Naive thymus-derived CD4-positive, alpha-beta T cell (primary cell): Measurements from ENCODE around the gene CNPPD1. TPM values are rescaled to one million over a fixed set of nuclear protein-coding genes. Genes with fewer than 3 reads are reported as not detected.
A peak's percentile ranks its signal among the peaks of the same experiment; 100 is the strongest.

ENCODE experiments used
- ATAC-seq: fragments of 150-1000 bp; cut with Tn5 transposase; 2 replicates; pipeline ENCODE4 v1.10.0; 2021; ENCODE audit warnings: mild to moderate bottlenecking, moderate library complexity
- CTCF ChIA-PET: fragments of 350-600 bp; sonication (Branson Sonifier 250); formaldehyde crosslinking; loops from one replicate; lab custom pipeline; 2021; ENCODE audit warnings: antibody characterized with exemption; lab: Charles Lee
- POLR2A ChIA-PET: fragments of 350-600 bp; sonication (Branson Sonifier 250); formaldehyde crosslinking; loops from one replicate; lab custom pipeline; 2021; ENCODE audit warnings: antibody characterized with exemption, inconsistent platforms; lab: Charles Lee
- DNase-seq, 9 donors: peaks; one replicate each; pipeline versions ENCODE4 v3.0.0 to v3.0.0-alpha.2; 2020 to 2022; ENCODE audit warnings: mixed read lengths in 1 of 9
- H3K27ac ChIP-seq: one replicate; pipeline ENCODE4 v1.7.0; 2013; ENCODE audit warnings: mild to moderate bottlenecking, low read depth, low read length, moderate library complexity
- H3K27me3 ChIP-seq, 2 donors: one replicate each; pipeline ENCODE4 v1.7.0; 2013; ENCODE audit warnings: low read length in 2 of 2, mild to moderate bottlenecking in 2 of 2, moderate library complexity in 2 of 2; ENCODE audit not compliant: control insufficient read depth in 2 of 2, insufficient read depth in 2 of 2
- H3K36me3 ChIP-seq, 3 experiments: 1 replicate in 2 of 3; 2 replicates in 1 of 3; pipeline ENCODE4 v1.7.0; 2013; ENCODE audit warnings: low read length in 3 of 3, mild to moderate bottlenecking in 3 of 3, moderate library complexity in 1 of 3; ENCODE audit not compliant: insufficient read depth in 3 of 3, control insufficient read depth in 2 of 3
- H3K4me1 ChIP-seq, 2 donors: one replicate each; pipeline ENCODE4 v1.7.0; 2013; ENCODE audit warnings: low read length in 2 of 2, mild to moderate bottlenecking in 2 of 2, moderate library complexity in 1 of 2; ENCODE audit not compliant: control insufficient read depth in 2 of 2, insufficient read depth in 2 of 2
- H3K4me3 ChIP-seq: 2 replicates; pipeline ENCODE4 v1.7.0; 2013; ENCODE audit warnings: mild to moderate bottlenecking, low read length
- H3K9me3 ChIP-seq, 3 experiments: 1 replicate in 2 of 3; 2 replicates in 1 of 3; pipeline ENCODE4 v1.7.0; 2013; ENCODE audit warnings: low read length in 3 of 3; ENCODE audit not compliant: control insufficient read depth in 2 of 3
- H3K27ac Mint-ChIP-seq, 9 donors: one replicate each; pipeline ENCODE4 v1.8.0; 2020 to 2022; ENCODE audit warnings: mixed read lengths in 9 of 9, mild to moderate bottlenecking in 8 of 9, moderate library complexity in 5 of 9, inconsistent platforms in 2 of 9
- H3K27me3 Mint-ChIP-seq, 5 donors: one replicate each; pipeline ENCODE4 v1.8.0; 2021 to 2022; ENCODE audit warnings: mixed read lengths in 5 of 5, mild to moderate bottlenecking in 1 of 5
- H3K36me3 Mint-ChIP-seq, 5 donors: one replicate each; pipeline ENCODE4 v1.8.0; 2020 to 2022; ENCODE audit warnings: mixed read lengths in 5 of 5, mild to moderate bottlenecking in 3 of 5, inconsistent platforms in 1 of 5
- H3K4me1 Mint-ChIP-seq, 7 donors: one replicate each; pipeline ENCODE4 v1.8.0; 2020 to 2022; ENCODE audit warnings: mixed read lengths in 7 of 7, mild to moderate bottlenecking in 3 of 7, inconsistent platforms in 1 of 7
- H3K4me3 Mint-ChIP-seq, 10 donors: one replicate each; pipeline ENCODE4 v1.8.0; 2020 to 2022; ENCODE audit warnings: mild to moderate bottlenecking in 10 of 10, mixed read lengths in 10 of 10, moderate library complexity in 6 of 10, inconsistent platforms in 2 of 10
- H3K9me3 Mint-ChIP-seq, 11 donors: one replicate each; pipeline ENCODE4 v1.8.0; 2020 to 2022; ENCODE audit warnings: mixed read lengths in 11 of 11, mild to moderate bottlenecking in 4 of 11, inconsistent platforms in 1 of 11, moderate library complexity in 1 of 11
- intact Hi-C, 2 donors: fragments of 100-400 bp; cut with micrococcal nuclease; formaldehyde crosslinking; loops; one replicate each; pipeline ENCODE4 v1.15.1; 2023
- polyA plus RNA-seq, 2 donors: library from polyadenylated mRNA; unstranded; fragments of 300-500 nt; fragmentation: Illumina TruSeq; gene quantifications; one replicate each; pipeline ENCODE4 v1.2.3, GENCODE V29; 2021
- total RNA-seq, 6 experiments: library from RNA in 5 of 6; stranded (reverse) in 5 of 6; gene quantifications; 1 replicate in 5 of 6; 2 replicates in 1 of 6; pipeline ENCODE4 v1.2.3 and lab custom pipeline; 2021 to 2026

Gene CNPPD1
- total and polyA plus RNA-seq, 7 experiments from 2014 or later = 48.2 to 77.6 (median 64.5) TPM

DNA sequence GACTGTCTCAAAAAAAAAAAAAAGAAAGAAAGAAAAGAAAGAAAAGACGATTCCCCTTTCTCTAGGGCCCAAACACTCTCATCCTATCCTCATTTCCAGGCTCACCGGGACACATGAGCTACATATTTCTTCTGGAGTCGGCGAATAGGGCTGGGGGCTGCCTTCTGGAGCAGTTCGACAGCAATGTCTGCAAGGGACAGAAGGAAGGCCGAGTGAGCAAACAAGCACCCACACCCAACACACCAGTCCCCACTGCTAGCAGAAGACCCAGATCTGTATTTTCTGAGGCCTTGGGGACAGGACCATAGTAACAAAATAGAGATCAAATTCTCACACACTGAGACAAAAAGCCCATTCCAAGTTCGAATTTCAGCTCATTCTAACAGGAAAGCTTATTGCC lies 1.2 kb downstream of the CNPPD1 start:
- CTCF ChIA-PET = interaction anchor here (0.7 to 7.2 kb wide), 13 partner anchors 14 to 120 kb away, joined by 3 to 54 read pairs (median 4); partner anchors contain the start of genes DNAJB2, NHEJ1 and ZFAND2B
- Histone ChIP-seq H3K9me3 (no peaks in the 10 kb centered on the region), H3K27me3 (no peaks in the 10 kb centered on the region), H3K36me3 (peaks cover 13 to 47% (median 21%) of the 10 kb centered on the region in 3 experiments), H3K4me1 (peaks cover 41 to 44% of the 10 kb centered on the region in 2 donors), H3K4me3 (peak overlapping the region; percentile 97), H3K27ac (peak overlapping the region; percentile 96)
- intact Hi-C loops = loop anchor here (5.0 kb wide), 4 partner anchors 322 to 958 kb away; partner anchors contain the start of genes GMPPA (in 2 of the 2), AAMP (in 1 of the 2), ARPC2 (in 1 of the 2) and PNKD (in 1 of the 2)
- no peaks in the 10 kb centered on the region for H3K27me3 Mint-ChIP-seq
- peaks cover 9 to 19% (median 12%) of the 10 kb centered on the region in 5 donors for H3K36me3 Mint-ChIP-seq
- H3K4me3 Mint-ChIP-seq = peak overlapping the region; percentile 85 to 99 (median 94)
- peaks cover 0 to 3% (median 0%) of the 10 kb centered on the region in 11 donors for H3K9me3 Mint-ChIP-seq
- peak overlapping the region; percentile 86 to 100 (median 90) for H3K27ac Mint-ChIP-seq
- DNase-seq = no peak
- POLR2A ChIA-PET = interaction anchor here (0.7 to 10.4 kb wide), 16 partner anchors 11 to 213 kb away, joined by 3 to 343 read pairs (median 14); partner anchors contain the start of genes ABCB6, ANKZF1, ATG9A and DNAJB2
- ATAC-seq = no peak
- H3K4me1 Mint-ChIP-seq = peaks cover 40 to 67% (median 61%) of the 10 kb centered on the region in 7 donors

DNA sequence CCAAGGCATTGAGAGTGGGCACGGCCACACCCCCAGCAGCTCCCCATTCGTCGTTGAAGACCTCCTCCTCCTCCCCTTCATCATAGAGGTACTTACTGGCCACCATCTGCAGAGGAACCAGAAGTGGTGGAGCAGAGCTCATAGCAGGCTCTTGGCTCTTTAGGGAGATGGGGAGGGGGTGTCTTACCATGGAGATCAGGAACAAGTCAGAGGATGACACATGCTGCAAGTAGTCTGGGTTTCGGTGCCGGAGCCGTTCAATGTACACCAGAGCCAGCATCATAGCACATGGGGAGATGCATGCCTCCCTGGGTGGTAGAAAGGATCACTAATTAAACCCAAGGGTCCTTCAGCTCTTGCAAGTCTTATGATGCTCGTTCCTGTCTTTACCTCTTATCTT lies 1.9 kb downstream of the CNPPD1 start:
- DNase-seq (no peak), ATAC-seq (no peak)
- no peaks in the 10 kb centered on the region for H3K27me3 Mint-ChIP-seq
- H3K4me1 Mint-ChIP-seq = peaks cover 40 to 60% (median 56%) of the 10 kb centered on the region in 7 donors
- peaks cover 13 to 40% (median 17%) of the 10 kb centered on the region in 3 experiments for H3K36me3 ChIP-seq
- POLR2A ChIA-PET = interaction anchor here (1.0 to 10.4 kb wide), 11 partner anchors 13 to 124 kb away, joined by 3 to 343 read pairs (median 17); partner anchors contain the start of genes ABCB6, ANKZF1, ATG9A and DNAJB2
- peak overlapping the region; percentile 34 to 98 (median 78) for H3K4me3 Mint-ChIP-seq
- no peaks in the 10 kb centered on the region for H3K9me3 ChIP-seq
- intact Hi-C loops = loop anchor here (5.0 kb wide), 4 partner anchors 322 to 958 kb away; partner anchors contain the start of genes GMPPA (in 2 of the 2), AAMP (in 1 of the 2), ARPC2 (in 1 of the 2) and PNKD (in 1 of the 2)
- H3K27ac ChIP-seq = peak overlapping the region; percentile 96
- peaks cover 0 to 3% (median 0%) of the 10 kb centered on the region in 11 donors for H3K9me3 Mint-ChIP-seq
- H3K27me3 ChIP-seq = no peaks in the 10 kb centered on the region
- no peak overlapping the region for H3K4me3 ChIP-seq
- CTCF ChIA-PET = interaction anchor here (0.9 to 7.2 kb wide), 7 partner anchors 14 to 120 kb away, joined by 3 to 54 read pairs (median 4); partner anchors contain the start of genes NHEJ1 and ZFAND2B
- H3K27ac Mint-ChIP-seq = peak overlapping the region; percentile 46 to 99 (median 87)
- H3K4me1 ChIP-seq = peaks cover 36 to 39% of the 10 kb centered on the region in 2 donors
- H3K36me3 Mint-ChIP-seq = peaks cover 9 to 19% (median 11%) of the 10 kb centered on the region in 5 donors

DNA sequence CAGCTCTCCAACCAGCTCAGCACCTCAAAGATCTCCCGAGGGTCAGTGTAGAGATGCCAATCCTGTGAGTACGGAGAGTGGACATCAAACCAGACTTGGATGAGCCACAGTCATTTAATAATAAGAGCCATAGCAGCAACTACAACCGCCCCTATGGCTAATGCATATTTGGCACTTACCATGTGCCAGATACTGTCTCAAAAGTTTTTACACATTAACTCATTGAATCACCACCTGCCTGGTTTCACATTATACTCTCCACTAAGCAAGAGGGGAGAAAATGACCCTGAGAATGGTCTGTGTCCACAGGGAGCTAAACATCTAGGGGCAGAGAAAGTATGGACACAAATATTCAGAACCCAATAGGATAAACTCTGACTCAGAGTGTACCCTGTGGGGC lies 2.6 kb downstream of the CNPPD1 start:
- Histone ChIP-seq H3K27ac (peak overlapping the region; percentile 31), H3K9me3 (no peaks in the 10 kb centered on the region), H3K27me3 (no peaks in the 10 kb centered on the region), H3K4me1 (peaks cover 30 to 32% of the 10 kb centered on the region in 2 donors), H3K4me3 (no peak overlapping the region), H3K36me3 (peaks cover 13 to 35% (median 13%) of the 10 kb centered on the region in 3 experiments)
- CTCF ChIA-PET = interaction anchor here (1.2 to 7.2 kb wide), 5 partner anchors 17 to 121 kb away, joined by 3 to 54 read pairs (median 5); partner anchors contain the start of gene ZFAND2B
- intact Hi-C loops = no loop called here
- Mint-ChIP-seq H3K27ac (peak overlapping the region in 8 of 9 donors; percentile 34 to 99 (median 79)), H3K9me3 (peaks cover 0 to 3% (median 0%) of the 10 kb centered on the region in 11 donors), H3K27me3 (no peaks in the 10 kb centered on the region), H3K4me3 (peak overlapping the region; percentile 34 to 98 (median 78)), H3K4me1 (peaks cover 36 to 54% (median 49%) of the 10 kb centered on the region in 7 donors), H3K36me3 (peaks cover 9 to 19% (median 10%) of the 10 kb centered on the region in 5 donors)
- ATAC-seq = no peak
- POLR2A ChIA-PET = interaction anchor here (0.9 to 10.4 kb wide), 9 partner anchors 9 to 125 kb away, joined by 3 to 343 read pairs (median 6); partner anchors contain the start of genes ABCB6, ANKZF1, ATG9A and TUBA4A
- no peak for DNase-seq

DNA sequence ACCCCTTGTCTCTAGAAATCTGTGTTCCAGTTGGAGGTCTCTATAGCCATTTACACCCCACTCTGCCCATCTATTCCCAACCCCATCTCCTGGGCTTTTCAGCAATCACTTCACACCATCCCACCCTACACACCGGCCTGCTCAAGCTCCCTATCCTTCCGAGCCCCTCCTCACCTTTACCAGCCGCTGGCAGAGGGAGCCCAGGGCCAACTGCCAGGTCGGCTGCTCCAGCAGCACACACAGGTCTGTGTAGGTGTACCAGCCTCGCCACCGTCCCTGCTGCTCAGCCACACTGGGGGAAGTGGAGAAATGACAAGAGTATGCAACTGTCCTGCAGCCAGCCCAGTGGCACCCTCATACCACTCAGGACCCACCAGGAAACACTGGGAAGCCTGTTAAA lies 3.5 kb downstream of the CNPPD1 start:
- no peak overlapping the region for H3K4me3 ChIP-seq
- intact Hi-C loops = no loop called here
- Mint-ChIP-seq H3K4me1 (peaks cover 31 to 48% (median 43%) of the 10 kb centered on the region in 7 donors), H3K36me3 (peaks cover 7 to 19% (median 10%) of the 10 kb centered on the region in 5 donors), H3K9me3 (peaks cover 0 to 2% (median 0%) of the 10 kb centered on the region in 11 donors), H3K27me3 (no peaks in the 10 kb centered on the region), H3K4me3 (no peak overlapping the region), H3K27ac (peak overlapping the region in 3 of 9 donors; percentile 10 to 43 (median 17))
- no peaks in the 10 kb centered on the region for H3K9me3 ChIP-seq
- ChIA-PET CTCF (interaction anchor here (1.1 to 7.2 kb wide), 5 partner anchors 16 to 42 kb away, joined by 3 to 54 read pairs (median 5); partner anchors contain the start of gene ZFAND2B), POLR2A (interaction anchor here (0.9 to 10.4 kb wide), 6 partner anchors 8 to 109 kb away, joined by 3 to 343 read pairs (median 28); partner anchors contain the start of genes ANKZF1, ATG9A, TUBA4A and TUBA4B)
- no peak overlapping the region for H3K27ac ChIP-seq
- DNase-seq = no peak
- H3K27me3 ChIP-seq = no peaks in the 10 kb centered on the region
- ATAC-seq = no peak
- peaks cover 13 to 35% (median 13%) of the 10 kb centered on the region in 3 experiments for H3K36me3 ChIP-seq
- peaks cover 26 to 27% of the 10 kb centered on the region in 2 donors for H3K4me1 ChIP-seq

DNA sequence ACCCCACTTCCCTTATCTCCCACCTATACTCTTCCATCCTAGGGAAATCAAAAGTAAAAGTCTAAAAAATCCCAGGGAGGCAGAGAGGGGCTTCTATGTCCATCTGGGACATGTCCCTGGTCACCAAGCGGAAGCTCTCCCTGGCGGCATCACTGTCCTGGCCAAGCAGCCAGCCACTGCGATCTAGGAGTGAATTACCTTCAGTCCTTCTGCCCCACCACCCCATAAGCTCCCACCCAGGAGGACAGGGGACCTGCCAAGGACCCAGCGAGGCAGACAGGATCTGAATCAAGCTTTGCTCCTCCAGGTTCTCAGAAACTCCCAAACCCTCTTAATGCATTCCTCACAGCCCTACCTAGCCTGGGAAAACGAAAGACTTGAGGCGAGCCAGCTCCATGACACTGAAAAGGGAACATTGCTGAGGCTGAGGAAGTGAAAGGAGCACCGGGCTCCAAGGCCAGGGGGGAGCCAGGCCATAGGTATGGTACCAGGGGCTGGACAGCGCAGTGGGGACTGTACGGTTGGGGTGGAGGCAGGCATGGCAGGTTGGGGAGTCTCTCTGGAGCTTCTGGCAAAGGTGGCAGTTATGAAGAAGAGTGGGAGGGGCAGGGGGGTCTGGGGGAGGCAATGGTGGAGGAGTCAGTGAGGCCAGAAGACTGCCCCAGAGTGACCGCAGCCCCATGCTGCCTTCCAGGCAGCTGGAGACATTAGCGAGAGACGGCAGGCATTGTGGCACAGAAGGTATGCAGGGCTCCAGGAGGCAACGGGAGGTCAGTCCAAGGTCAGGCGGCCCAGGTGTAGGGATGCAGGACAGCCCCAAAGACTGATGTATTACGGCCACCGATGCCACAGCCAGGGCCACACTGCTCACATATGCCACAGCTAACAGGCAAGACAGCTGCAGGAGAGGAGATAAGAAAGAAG lies 4.2 kb downstream of the CNPPD1 start:
- Histone ChIP-seq H3K36me3 (peaks cover 13 to 35% (median 13%) of the 10 kb centered on the region in 3 experiments), H3K9me3 (no peaks in the 10 kb centered on the region), H3K4me1 (peaks cover 23 to 27% of the 10 kb centered on the region in 2 donors), H3K27me3 (no peaks in the 10 kb centered on the region), H3K27ac (no peak overlapping the region), H3K4me3 (no peak overlapping the region)
- DNase-seq (no peak), ATAC-seq (no peak)
- H3K36me3 Mint-ChIP-seq = peaks cover 7 to 19% (median 10%) of the 10 kb centered on the region in 5 donors
- ChIA-PET CTCF (interaction anchor here (0.9 to 7.2 kb wide), 9 partner anchors 9 to 122 kb away, joined by 3 to 54 read pairs (median 4); partner anchors contain the start of gene ZFAND2B), POLR2A (interaction anchor here (0.7 to 10.4 kb wide), 7 partner anchors 8 to 123 kb away, joined by 3 to 343 read pairs (median 7); partner anchors contain the start of genes ABCB6, ANKZF1, ATG9A and DNAJB2)
- H3K4me1 Mint-ChIP-seq = peaks cover 32 to 46% (median 41%) of the 10 kb centered on the region in 7 donors
- H3K27ac Mint-ChIP-seq = peak overlapping the region in 6 of 9 donors; percentile 7 to 83 (median 40)
- no peaks in the 10 kb centered on the region for H3K27me3 Mint-ChIP-seq
- intact Hi-C loops = no loop called here
- peaks cover 0 to 2% (median 0%) of the 10 kb centered on the region in 11 donors for H3K9me3 Mint-ChIP-seq
- H3K4me3 Mint-ChIP-seq = no peak overlapping the region
